CD4-positive, alpha-beta T cell treated with Interleukin-17A for 1 hour (primary cell): ENCODE measurements around the gene DOCK9.

ENCODE experiments used
- DNase-seq: peaks from one replicate; pipeline ENCODE4 v3.0.0-alpha.2; 2020

DOCK9 gene

DNA sequence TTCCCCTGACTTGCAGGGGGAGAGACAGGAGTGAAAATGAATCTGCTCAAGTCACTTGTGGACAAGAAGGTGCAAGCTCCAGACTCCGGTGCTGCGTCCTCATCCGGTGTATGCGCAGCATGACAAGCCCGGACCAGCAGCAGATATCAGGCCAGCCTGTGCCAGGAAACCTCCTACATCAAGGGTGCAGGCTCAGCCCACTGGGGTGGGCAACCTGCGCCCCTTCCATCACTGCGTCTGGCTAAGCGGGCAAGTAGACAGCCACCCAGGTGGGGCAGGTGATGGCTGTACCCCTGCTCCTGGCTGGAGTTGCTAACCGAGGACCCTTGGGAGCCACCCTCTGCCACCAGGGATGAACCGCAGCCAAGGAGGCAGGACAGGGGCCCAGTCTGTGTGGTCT, 192.5 kb downstream of the DOCK9 start:
- no peak for DNase-seq

DNA sequence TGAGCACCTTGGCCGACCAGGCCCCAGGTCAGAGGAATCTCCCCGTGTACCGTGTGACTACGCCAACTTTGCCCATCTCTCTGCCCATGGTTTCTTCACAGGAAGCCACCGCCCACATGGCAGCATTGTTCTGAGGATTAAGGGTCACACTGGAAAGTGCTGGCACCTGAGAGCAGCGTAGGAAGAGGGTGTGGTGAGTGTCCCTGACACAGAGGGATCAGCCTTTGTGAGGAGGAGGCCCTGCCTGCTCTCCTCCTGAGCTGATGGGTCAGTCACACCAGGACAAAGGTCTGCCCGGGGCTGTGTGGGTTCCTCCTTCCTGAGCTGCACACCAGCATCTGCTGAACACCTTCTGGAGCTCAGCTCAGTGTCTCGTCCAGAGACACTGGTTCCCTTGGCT, 193.2 kb downstream of the DOCK9 start:
- DNase-seq = no peak

DNA sequence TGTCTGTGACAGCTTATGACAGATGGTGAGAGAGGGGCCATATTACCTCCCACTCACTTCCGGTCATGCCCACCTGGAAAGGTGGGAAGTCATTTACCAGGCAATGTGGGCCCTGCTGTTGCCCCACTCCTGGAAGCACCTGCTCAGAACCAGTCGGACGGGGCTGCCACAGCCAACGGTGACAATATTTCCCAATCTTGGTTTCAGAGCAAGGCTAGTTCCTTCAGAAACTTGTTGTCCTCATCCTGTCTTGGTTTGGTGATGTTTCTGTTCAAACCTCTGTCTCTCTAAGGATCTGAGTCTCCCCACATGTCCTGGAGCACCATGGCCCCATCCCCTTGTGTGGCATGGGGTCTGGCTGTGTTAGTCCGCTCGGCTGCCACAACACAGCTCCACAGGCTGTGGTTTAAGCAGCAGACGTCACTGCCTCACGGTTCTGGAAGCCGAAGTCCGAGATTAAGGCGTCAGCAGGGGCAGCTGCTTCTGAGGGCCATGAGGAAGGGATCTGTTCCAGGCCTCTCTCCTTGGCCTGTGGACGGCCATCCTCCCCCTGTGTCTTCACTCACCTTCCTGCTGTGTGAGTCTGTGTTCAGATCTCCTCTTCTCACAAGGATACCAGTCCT, 193.9 kb downstream of the DOCK9 start:
- DNase-seq = no peak

DNA sequence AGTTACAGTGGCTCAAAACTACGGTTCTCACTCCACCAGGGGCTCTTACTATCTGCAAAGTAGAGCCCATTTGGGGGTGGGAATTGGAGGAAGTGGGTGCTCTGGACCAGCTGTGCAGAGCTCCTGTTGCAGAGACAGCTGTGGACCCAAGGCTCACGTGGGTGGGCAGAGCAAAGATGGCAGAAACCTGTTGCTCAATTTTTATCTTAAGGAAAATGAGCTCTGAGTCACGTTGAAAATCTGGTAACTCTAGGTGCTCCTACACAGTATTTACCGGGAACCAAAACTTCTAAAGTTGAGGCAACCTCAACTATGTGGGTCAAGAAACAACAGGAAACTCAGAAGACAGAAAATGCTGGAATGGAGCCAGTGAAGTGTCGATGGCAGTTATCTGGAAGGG, 195.2 kb downstream of the DOCK9 start:
- no peak for DNase-seq

DNA sequence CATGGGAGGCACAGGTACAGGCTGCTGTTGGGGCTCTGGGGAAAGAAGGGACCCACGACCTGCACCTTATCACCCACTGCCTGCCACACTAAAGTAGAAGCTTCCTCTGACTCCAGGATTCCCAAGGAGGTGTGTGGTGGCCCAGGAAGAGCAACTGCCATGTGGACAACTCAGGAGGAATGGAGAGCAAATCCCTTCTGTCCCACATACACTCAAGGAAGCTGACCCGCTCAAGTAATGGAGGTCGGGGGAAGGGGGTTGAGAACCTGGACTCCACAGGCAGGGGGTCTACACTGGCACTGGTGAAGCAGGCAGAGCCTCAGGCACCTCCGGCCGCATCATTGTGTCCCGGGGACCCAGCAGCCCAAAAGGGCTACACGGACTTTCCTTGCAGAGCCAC, 196.0 kb downstream of the DOCK9 start:
- no peak for DNase-seq

DNA sequence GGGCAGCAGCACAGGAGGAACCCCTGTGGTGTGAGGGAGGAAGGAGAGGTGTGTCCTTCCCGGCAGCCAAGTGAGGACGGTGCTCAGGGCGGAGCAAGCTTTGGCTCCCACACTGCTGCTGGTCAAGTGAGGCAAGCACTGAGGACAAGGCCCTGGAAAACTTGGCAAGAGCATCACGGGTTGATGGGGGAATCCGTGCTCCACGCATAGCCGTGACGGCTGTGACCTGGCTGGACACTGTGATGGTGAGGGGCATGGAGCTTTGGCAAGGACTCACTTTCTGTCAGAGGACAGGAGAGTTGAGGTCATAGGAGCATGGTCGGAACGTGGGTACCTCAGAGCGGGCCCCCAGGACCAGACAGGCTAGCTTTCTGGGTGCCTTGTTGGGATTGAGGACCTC, 196.4 kb downstream of the DOCK9 start:
- DNase-seq = no peak

DNA sequence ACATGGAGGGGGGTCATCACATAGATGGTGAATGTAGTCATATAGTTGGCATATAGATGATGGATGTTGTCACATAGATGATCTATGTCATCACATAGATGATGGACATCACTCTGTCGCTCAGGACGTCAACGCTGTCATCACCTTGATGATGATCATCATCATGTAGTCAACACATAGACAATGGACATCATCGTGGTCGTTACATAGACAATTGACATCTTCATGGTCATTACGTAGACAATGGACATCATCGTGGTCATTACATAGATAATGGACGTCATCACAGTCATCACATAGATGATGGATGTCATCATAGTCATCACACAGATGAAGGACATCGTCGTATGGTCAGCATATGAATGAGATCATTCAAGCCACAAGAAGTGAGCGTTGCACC, 196.8 kb downstream of the DOCK9 start:
- no peak for DNase-seq

DNA sequence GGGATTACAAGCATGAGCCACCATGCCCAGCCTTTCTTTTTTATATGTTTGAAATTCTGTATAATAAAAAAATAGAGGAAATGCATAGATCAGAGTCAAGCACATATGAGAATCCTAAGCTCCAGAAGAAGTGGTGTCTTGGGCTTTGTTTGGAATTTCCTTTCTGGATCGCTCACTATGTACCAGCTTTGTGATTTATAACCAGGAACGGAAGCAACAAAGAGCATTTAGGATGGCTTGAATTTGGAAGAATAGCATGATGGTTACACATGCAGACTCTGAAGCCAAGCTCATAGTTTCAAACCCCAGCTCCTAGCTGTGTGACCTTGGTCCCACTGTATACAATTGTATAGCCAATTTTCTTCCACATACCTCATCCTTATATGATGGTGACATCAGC, 197.4 kb downstream of the DOCK9 start:
- no peak for DNase-seq

DNA sequence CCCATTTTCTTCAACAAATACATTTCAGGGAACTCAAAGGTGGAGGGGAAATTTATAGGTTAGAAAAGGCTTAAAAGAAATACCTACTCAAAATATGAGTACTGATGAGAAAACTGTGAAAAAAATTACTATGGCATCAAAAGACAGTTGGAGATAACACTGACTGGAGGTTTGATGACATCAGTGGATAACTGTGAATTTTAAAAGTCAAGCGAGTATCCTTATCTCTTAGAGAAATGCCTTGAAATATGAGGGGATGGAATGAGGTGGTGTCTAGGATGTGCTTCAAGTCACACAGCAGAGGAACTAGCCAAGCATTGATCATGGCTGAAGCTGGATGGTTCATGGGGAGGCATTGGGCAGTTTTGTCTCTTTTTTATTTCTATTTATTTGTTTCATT, 198.2 kb downstream of the DOCK9 start:
- no peak for DNase-seq

DNA sequence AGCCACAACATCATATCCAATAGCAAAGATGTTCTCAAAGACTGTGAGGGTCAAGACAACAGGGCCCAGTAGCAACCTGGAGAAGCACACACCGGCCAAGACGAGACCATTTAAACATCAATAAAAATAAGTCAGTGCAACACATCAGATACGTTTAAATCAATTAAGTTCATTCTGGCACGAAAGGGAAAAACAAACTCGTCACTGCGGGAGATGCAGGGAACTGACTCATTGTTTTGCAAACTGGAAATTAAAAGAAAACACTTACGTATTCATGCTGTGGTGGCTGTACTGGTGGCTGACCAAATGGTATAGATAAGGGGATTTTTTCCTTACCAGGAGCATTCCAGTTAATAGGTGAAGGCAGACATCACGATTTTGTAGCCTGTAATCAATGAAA, 199.1 kb downstream of the DOCK9 start:
- DNase-seq = no peak

DNA sequence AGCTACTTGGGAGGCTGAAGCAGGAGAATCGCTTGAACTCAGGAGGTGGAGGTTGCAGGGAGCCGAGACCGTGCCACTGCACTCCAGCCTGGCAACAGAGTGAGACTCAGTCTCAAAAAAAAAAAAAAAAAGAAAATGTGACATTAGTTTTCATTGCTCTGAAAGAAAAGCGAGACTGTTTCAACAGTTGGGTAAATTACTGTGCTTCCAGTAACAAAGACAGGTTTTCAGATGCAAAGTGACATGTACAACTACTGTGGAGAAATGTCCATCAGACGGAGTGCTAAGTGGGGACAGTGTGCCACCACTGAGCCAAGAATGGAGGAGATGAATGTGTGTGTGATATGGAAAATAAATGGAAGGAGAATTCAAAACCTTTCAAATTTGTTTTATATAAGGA, 201.2 kb downstream of the DOCK9 start:
- DNase-seq = no peak

DNA sequence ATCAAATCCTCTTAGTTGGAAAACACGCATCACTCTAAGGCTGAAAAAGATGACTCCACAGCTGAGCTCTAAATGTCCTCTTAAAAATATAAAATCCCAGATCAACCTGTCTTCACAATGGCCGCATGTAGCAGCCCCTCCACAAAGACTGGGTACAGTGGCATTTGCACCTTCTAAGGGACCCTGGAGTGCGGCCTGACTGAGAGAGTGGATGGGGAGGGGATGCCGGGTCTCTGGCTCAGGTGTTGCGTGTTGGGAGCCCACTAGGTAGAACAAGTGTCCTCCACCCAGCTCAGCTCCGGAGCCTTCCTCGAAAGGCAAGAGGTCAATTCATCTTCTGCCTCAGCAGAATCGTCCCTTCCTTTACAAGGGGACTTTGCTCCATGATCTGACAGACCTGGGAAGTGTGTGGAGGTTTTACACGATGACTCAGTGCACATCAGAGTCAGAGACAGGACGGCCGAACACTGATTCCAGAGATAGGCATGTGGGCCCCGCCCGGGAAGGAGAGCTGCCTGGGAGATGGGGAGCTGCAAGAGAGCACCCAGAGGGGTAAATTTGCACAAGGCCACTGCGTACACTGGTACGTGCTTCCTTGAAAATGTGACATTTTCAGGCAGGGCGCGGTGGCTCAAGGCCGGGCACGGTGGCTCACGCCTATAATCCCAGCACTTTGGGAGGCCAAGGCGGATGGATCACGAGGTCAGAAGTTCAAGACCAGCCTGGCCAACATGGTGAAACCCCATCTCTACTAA, 201.8 kb downstream of the DOCK9 start:
- DNase-seq = no peak

DNA sequence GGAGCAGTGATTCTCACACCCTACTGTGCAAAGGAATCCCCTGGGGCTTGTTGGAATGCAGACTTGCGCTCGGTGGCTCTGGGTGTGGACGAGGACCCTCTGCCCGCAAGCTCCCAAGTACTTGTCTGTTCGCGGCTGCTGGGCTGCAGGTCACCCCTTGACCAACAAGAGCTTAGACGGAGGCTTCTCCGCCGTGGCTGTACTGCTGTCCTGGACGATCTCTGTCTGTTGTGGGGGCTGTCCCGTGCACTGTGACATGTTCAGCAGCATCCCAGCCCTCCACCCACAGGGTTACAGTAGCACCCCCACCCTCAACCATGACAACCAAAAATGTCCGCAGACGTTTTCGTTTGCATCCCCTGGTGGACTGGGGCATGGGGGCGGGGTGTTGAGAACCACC, 202.5 kb downstream of the DOCK9 start:
- DNase-seq = no peak

DNA sequence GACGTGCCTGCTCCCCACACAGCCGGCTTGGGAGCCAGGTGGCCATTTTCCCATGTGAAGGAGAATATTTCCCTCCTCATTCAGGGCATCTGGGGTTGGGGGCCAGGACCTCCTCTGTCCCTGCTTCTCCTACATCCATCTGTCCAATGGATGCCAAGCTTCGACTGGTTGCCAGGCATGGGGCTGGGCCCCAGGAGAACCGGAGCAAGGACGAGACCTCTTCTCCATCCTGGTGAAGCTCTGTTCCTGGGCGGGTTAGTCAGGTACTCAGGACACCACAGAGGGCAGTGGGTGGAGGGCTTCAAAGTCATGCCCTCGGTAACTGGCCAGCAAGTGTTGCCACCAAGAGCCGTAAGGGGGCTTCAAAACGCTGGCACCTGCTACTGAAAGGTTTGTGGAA, 203.1 kb downstream of the DOCK9 start:
- DNase-seq = no peak

DNA sequence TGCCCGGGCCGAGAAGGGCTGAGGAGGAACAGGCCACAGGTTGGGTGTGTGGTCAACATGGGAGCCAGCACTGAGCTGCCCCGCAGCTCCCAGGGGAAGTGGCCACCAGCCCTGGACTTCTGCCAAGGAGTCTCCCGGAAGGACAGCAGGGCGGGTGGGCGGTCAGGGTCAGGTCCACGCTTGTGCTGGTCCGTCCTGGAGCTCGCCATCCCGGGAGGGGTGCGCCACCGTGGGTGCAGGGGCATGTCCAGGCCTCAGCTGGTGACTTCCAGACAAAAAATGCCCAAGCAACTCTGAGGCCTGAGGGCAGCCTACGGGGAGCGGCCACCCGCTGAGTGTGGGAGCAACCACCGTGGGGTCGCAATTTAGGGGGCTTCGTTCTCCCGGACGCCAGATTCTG, 203.9 kb downstream of the DOCK9 start:
- DNase-seq = no peak

DNA sequence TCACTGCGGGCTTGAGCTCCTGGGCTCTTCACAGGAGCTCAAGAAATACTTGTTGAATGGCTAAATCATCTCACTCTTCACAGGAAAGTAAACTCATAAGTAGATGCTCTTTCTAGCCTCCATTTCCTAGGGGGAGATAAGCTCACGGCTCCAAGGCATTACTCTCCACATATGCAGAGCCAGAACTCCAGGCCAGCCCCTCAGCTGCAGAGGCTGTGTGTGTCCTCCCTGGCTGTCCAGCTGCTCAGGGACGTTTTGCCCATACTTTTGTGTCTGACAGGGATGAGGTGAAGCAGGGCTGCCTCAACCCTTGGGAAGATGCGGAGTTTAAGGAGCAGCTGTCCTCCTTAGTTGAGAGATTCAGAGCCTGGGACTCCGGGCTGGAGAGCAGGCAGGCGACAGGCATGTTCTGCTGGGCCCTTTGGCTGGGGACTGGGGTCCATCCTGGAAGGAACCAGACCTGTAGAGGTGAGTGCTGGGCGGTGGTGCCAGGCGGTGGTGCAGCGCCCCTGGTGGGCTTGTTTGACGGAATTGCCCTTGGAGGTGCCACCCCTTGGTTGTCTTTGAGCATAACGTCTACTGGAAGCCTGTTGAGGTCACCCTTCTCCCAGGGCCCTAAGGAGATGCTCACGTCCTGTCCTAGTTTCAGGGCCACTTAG, 204.9 kb downstream of the DOCK9 start:
- DNase-seq = no peak

DNA sequence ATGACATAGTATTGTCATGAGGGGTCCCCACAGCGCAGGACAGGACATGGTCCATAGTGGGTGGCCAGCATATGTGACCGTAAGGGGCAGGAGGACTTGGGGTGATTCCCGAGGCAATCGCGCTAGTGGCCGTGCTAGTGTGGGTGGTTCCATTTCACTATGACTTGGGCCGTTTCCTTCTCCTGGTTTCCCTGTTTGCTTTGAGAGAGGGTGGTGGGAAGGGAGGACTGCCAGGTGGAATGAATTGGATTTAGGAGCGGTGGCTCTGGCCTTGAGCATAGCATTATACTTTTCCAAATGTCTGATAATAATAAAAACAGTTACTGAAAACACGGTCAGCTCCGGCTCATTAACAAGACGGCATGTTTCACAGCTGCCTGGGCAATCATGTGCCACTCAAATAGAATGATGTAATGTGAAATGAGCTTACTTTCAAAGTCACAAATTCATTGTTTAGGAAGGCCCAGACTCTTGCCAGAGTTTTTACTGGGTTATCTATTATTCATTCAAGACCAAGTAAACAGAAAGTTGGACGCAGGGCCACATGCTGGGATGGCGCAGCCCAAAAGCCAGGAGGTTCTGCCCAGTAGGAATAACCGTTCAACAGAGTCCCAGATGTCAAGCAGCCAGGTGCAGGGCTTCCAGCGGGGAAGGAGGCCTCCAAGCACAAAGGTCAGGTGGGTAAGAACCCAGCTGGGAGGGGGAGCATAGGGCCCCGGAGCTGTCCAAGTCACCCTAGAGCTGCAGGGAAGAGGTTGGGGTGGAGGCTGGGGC, 205.8 kb downstream of the DOCK9 start:
- no peak for DNase-seq

DNA sequence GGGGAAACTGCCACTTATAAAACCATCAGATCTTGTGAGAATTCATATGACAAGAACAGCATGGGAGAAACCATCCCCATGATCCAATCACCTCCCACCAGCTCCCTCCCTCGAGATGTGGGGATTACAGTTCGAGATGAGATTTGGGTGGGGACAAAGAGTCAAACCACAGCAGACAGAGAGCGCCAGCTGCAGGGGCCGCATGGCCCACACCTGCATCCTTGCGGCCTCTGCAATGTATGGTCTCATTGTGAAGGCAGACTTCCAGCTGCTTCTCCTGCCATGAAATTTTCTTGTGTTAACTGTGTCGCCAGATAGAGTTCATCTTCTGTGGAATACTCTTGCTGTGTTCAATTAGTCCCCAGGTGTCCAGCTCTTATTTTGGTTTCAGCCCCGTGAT, 208.1 kb downstream of the DOCK9 start:
- no peak for DNase-seq

DNA sequence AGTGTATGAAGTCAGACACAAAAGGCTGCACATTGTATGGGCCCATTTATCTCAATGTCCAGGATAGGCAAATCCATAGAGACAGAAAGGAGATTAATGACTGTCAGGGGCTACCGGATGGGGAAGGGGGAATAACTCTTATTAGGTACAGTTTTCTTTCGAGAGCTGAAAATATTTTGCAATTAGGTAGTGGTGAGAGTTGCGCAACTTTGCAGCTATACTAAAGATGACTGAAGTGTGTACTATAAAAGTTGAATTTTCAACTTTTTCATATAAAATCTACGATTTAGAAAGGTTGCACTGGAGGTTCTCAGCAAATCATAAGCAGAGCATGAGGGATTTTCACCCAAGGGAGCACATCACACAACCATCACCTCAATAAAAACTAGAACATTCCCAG, 209.3 kb downstream of the DOCK9 start:
- DNase-seq = no peak

DNA sequence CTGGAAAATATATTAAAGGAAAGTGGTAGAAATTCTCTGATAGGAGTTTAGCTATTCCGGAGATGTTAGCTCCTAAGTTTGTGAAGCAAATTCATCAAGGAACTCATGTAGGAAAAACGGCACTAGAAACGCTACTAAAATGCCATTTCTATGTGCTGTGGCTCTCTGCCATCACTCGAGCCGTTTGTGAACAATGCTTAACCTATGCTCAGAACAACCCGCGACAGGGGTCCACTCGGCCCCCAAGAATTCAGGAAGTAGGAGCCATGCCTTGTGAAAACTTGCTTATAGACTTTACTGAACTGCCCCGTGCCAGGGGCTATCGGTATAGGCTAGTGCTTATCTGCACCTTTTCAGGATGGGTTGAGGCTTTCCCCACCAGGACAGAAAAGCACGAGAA, 211.2 kb downstream of the DOCK9 start:
- no peak for DNase-seq

DNA sequence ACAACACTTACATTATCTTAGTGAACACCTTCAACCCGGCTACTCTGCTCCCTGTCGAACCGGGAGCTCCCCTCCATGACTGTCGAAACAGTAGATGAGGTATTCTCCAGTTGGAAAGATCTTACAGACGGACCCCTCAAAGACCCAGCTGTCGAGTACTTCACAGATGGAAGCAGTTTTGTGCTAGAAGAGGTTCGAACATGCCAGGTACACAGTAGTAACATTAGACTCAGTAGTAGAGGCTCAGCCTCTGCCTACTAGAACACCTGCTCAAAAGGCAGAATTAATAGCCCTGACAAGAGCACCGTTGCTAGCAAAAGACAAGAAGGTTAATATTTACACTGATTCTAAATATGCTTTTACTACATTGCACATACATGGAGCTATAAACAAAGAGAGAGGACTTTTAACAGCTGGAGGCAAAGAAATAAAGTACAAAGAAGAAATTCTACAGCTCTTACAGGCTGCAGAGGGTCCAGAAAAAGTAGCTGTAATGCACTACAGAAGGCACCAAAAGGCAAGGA, 211.8 kb downstream of the DOCK9 start:
- no peak for DNase-seq

DNA sequence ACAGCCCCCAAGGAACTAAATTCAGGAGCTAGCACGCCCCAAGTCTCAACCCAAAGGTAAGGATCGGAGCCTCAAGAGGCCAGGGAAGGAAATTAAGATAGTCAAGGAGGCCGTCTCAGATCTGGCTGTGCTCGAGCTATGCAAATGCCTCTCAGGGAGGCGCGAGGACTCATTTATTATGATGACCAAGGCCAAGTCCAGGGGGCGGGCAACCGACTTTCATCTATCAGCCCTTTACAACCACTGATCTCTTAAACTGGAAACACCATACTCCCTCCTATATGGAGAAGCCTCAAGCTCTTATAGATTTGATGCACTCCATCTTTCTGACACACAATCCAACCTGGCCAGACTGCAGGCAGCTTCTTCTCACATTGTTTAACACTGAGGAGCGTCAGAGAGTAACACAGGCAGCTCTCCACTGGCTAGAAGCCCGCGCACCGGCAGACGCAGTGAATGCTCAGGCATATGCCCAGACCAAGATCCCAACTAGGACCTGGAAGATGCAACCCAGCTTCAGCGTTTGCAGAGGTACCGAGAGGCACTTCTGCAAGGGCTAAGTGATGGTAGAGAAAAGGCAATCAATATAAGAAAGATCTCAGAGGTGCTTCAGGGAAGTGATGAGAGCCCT, 215.8 kb downstream of the DOCK9 start:
- no peak for DNase-seq
